ES-I3 (cell line): ENCODE measurements around the gene RTL10.

Source experiments
- H3K36me3 ChIP-seq: 2 replicates; pipeline ENCODE4 v1.6.1; 2013; ENCODE audit warnings: mild to moderate bottlenecking, low read length, control low read depth, moderate library complexity; ENCODE audit not compliant: insufficient read depth
- H3K4me1 ChIP-seq: 2 replicates; pipeline ENCODE4 v1.6.1; 2013; ENCODE audit warnings: mild to moderate bottlenecking, control low read depth, low read length; ENCODE audit not compliant: insufficient read depth
- H3K9ac ChIP-seq: 2 replicates; pipeline ENCODE4 v1.6.1; 2013; ENCODE audit warnings: low read depth, mild to moderate bottlenecking, low read length, moderate library complexity
- H3K9me3 ChIP-seq: 2 replicates; pipeline ENCODE4 v1.6.1; 2013; ENCODE audit warnings: mild to moderate bottlenecking, low read length, moderate library complexity; ENCODE audit not compliant: control insufficient read depth, insufficient read depth

Gene RTL10

GRCh38 chr22:19825904-19826618 lies 28.6 kb downstream of the RTL10 start:
- Histone ChIP-seq H3K36me3 (no peaks in the 10 kb centered on the region), H3K4me1 (no peaks in the 10 kb centered on the region), H3K9me3 (no peaks in the 10 kb centered on the region), H3K9ac (no peak overlapping the region)

GRCh38 chr22:19824926-19825339 lies 29.7 kb downstream of the RTL10 start:
- H3K4me1 ChIP-seq: no peaks in the 10 kb centered on the region
- H3K36me3 ChIP-seq: no peaks in the 10 kb centered on the region
- H3K9ac ChIP-seq: no peak overlapping the region
- H3K9me3 ChIP-seq: no peaks in the 10 kb centered on the region

GRCh38 chr22:19824212-19824925 lies 30.3 kb downstream of the RTL10 start:
- Histone ChIP-seq H3K36me3 (no peaks in the 10 kb centered on the region), H3K9me3 (no peaks in the 10 kb centered on the region), H3K9ac (no peak overlapping the region), H3K4me1 (no peaks in the 10 kb centered on the region)

- Histone ChIP-seq H3K4me1 (no peaks in the 10 kb centered on the region), H3K9me3 (no peaks in the 10 kb centered on the region), H3K36me3 (no peaks in the 10 kb centered on the region), H3K9ac (no peak overlapping the region)
These were observed 30.8 kb downstream of the RTL10 start for GRCh38 chr22:19823902-19824211.

- no peaks in the 10 kb centered on the region for H3K4me1 ChIP-seq
- H3K36me3 ChIP-seq: no peaks in the 10 kb centered on the region
- H3K9me3 ChIP-seq: no peaks in the 10 kb centered on the region
- no peak overlapping the region for H3K9ac ChIP-seq
These were observed 31.3 kb downstream of the RTL10 start for GRCh38 chr22:19823191-19823901.

- Histone ChIP-seq H3K36me3 (no peaks in the 10 kb centered on the region), H3K4me1 (no peaks in the 10 kb centered on the region), H3K9me3 (no peaks in the 10 kb centered on the region), H3K9ac (no peak overlapping the region)
These were observed 32.2 kb downstream of the RTL10 start for GRCh38 chr22:19822301-19823117.

- no peaks in the 10 kb centered on the region for H3K36me3 ChIP-seq
- no peak overlapping the region for H3K9ac ChIP-seq
- no peaks in the 10 kb centered on the region for H3K4me1 ChIP-seq
- H3K9me3 ChIP-seq: no peaks in the 10 kb centered on the region
These were observed 33.0 kb downstream of the RTL10 start for GRCh38 chr22:19821523-19822300.

- no peaks in the 10 kb centered on the region for H3K4me1 ChIP-seq
- no peaks in the 10 kb centered on the region for H3K36me3 ChIP-seq
- no peak overlapping the region for H3K9ac ChIP-seq
- no peaks in the 10 kb centered on the region for H3K9me3 ChIP-seq
These were observed 33.7 kb downstream of the RTL10 start for GRCh38 chr22:19820880-19821522.

- H3K9ac ChIP-seq: no peak overlapping the region
- H3K4me1 ChIP-seq: no peaks in the 10 kb centered on the region
- H3K36me3 ChIP-seq: no peaks in the 10 kb centered on the region
- H3K9me3 ChIP-seq: no peaks in the 10 kb centered on the region
These were observed 34.5 kb downstream of the RTL10 start for GRCh38 chr22:19819911-19820879.

GRCh38 chr22:19819208-19819910 lies 35.3 kb downstream of the RTL10 start:
- Histone ChIP-seq H3K4me1 (no peaks in the 10 kb centered on the region), H3K9ac (no peak overlapping the region)

GRCh38 chr22:19818324-19819207 lies 36.1 kb downstream of the RTL10 start:
- no peak overlapping the region for H3K9ac ChIP-seq
- H3K9me3 ChIP-seq: no peaks in the 10 kb centered on the region
- no peaks in the 10 kb centered on the region for H3K4me1 ChIP-seq
- H3K36me3 ChIP-seq: no peaks in the 10 kb centered on the region

More at GRCh38 chr22:19819208-19819910, 35.3 kb downstream of the RTL10 start:
- H3K36me3 ChIP-seq: no peaks in the 10 kb centered on the region
- H3K9me3 ChIP-seq: no peaks in the 10 kb centered on the region
